NCI-H2196 (cell line): ENCODE measurements around the gene AKR1C4.

ENCODE experiments used
- DNase-seq: peaks from one replicate; lab custom pipeline; 2025; ENCODE audit not compliant: unreplicated experiment; lab: John Stamatoyannopoulos, UW

The AKR1C4 gene

GRCh38 chr10:5265139-5265538 lies 68.5 kb downstream of the AKR1C4 start:
- no peak for DNase-seq

- DNase-seq: no peak
These were observed 69.7 kb downstream of the AKR1C4 start for GRCh38 chr10:5266351-5266750.

GRCh38 chr10:5266804-5267203 lies 70.2 kb downstream of the AKR1C4 start:
- DNase-seq: no peak

GRCh38 chr10:5268234-5268633 lies 71.6 kb downstream of the AKR1C4 start:
- no peak for DNase-seq
